Measurements from ENCODE around the gene PIM3. TPM values are rescaled to one million over a fixed set of nuclear protein-coding genes. Genes with fewer than 3 reads are reported as not detected.

Gene PIM3
- total and polyA plus RNA-seq, 9 donors = 13.6 to 21.6 (median 15.6) TPM

GRCh38 chr22:49934891-49935557 is 25.5 kb upstream of the PIM3 start:
- peaks cover 63% of the 10 kb centered on the region for H3K4me1 ChIP-seq (ENCODE audit: control insufficient read depth, insufficient read depth, low read length)
- peak overlapping the region; percentile 71 for H3K27ac ChIP-seq (ENCODE audit: low read length)
- H3K27me3 ChIP-seq (ENCODE audit: control insufficient read depth, insufficient read depth, low read length) = peaks cover 2% of the 10 kb centered on the region
- H3K9me3 ChIP-seq (replicated peaks; ENCODE audit: control insufficient read depth, low read depth, low read length) = no peaks in the 10 kb centered on the region
- no peaks in the 10 kb centered on the region for H3K36me3 ChIP-seq (ENCODE audit: control insufficient read depth, insufficient read depth, low read length)
- DNase-seq = peak; percentile 77
- peak overlapping the region; percentile 29 for H3K4me3 ChIP-seq (ENCODE audit: low read length)
- 10% methylated on average over 11 of the region's 56 CpGs for WGBS (ENCODE audit: insufficient coverage)

- H3K36me3 ChIP-seq (ENCODE audit: control insufficient read depth, insufficient read depth, low read length) = no peaks in the 10 kb centered on the region
- peaks cover under 1% of the 10 kb centered on the region for H3K27me3 ChIP-seq (ENCODE audit: control insufficient read depth, insufficient read depth, low read length)
- no peaks in the 10 kb centered on the region for H3K9me3 ChIP-seq (replicated peaks; ENCODE audit: control insufficient read depth, low read depth, low read length)
- no peak overlapping the region for H3K4me3 ChIP-seq (ENCODE audit: low read length)
- WGBS (ENCODE audit: insufficient coverage) = no CpG with 5 or more reads among the region's 16 CpGs
- DNase-seq = no peak
- H3K27ac ChIP-seq (ENCODE audit: low read length) = no peak overlapping the region
- H3K4me1 ChIP-seq (ENCODE audit: control insufficient read depth, insufficient read depth, low read length) = peaks cover 57% of the 10 kb centered on the region
Observed at GRCh38 chr22:49935561-49935960, 25.0 kb upstream of the PIM3 start.

DNA sequence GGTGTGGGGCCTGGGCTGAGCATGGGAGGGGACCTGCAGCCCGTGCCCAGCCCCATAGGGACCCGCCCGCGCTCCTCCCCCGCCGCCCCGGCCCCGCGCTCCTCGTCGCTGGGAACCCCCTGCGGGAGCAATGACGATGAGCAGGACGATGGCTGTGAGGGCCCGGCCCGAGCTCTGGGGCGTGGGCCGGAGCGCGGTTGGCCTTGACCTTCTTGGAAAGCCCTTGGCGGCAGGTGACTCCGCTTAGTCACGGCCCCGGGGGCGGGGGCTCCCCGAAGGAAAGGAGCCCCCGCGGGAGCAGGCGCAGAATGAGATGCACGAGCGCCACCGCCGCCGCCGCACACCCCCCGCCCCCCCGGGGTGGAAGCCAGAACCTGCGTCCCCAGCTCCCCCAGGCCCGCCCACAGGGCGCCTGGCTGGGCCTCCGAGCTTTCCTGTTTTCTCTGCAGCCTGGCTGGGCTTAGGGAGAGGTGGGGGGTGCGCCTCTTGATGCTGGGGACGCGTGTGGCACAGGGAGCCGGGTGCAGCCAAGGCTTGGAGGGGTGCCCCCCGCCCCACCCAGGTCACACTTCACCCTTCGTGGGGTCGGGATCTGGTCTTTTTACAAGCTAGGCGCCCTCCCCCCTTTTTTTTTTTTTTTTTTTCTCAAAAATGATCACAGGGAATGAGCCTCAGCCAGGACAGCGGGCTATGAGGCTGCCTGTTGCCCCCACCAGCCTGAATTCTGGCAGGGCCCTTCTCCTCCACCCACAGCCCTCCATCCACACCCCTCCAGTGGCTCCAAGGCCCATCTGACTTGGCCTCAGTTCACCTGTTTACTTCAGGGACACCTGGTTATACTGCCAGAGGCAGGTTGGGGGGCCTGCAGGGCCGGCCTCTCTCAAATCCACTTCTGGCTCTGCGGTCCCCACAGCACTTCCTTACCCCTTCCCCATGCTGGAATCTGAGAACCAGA is 24.3 kb upstream of the PIM3 start:
- H3K4me3 ChIP-seq (ENCODE audit: low read length) = peak overlapping the region; percentile 29
- H3K36me3 ChIP-seq (ENCODE audit: control insufficient read depth, insufficient read depth, low read length) = no peaks in the 10 kb centered on the region
- H3K4me1 ChIP-seq (ENCODE audit: control insufficient read depth, insufficient read depth, low read length) = peaks cover 50% of the 10 kb centered on the region
- DNase-seq = peak; percentile 83
- H3K27me3 ChIP-seq (ENCODE audit: control insufficient read depth, insufficient read depth, low read length) = no peaks in the 10 kb centered on the region
- peak overlapping the region; percentile 87 for H3K27ac ChIP-seq (ENCODE audit: low read length)
- whole genome bisulfite sequencing (ENCODE audit: insufficient coverage) = 3% methylated on average over 42 of the region's 52 CpGs
- H3K9me3 ChIP-seq (replicated peaks; ENCODE audit: control insufficient read depth, low read depth, low read length) = no peaks in the 10 kb centered on the region

DNA sequence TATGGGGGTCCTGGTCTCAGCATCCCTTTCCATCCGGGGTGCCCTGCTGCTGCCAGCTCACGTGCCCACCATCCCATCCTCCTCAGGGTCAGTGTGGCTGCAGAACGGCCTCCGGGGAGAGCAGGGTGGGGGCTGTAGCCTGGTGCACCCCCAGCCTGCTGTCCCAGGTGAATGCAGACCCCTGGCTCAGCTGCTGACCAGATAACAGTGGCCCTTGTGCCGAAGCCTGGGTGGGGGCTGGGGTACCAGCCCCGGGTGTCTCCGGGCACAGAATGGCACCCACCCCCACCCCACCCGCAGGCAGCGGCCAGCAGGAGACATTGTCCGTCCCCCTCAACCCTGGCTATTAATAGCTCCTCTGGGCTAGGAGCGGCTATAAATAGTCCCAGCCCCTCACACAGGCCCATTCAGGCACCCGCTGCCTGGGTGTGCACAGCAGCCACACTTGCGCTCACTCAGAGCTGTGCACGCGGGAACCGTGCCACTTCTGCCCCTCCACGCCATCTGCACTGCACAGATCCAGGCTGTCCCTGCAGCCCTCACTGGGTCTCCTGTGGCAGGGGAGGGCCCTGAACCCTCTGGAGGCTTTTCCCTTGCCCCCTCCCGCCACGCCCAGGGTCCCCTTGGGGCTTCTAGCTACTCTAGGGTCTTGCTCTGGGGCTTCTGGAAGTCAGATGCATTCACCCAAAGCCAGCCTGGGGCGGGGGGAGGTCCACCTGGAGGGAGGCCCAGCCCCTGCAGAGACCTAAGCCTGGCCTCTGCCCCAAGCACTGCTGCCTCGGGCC is 23.4 kb upstream of the PIM3 start:
- no peak overlapping the region for H3K4me3 ChIP-seq (ENCODE audit: low read length)
- peak overlapping the region; percentile 87 for H3K27ac ChIP-seq (ENCODE audit: low read length)
- peak; percentile 66 for DNase-seq
- no peaks in the 10 kb centered on the region for H3K27me3 ChIP-seq (ENCODE audit: control insufficient read depth, insufficient read depth, low read length)
- no peaks in the 10 kb centered on the region for H3K9me3 ChIP-seq (replicated peaks; ENCODE audit: control insufficient read depth, low read depth, low read length)
- H3K36me3 ChIP-seq (ENCODE audit: control insufficient read depth, insufficient read depth, low read length) = no peaks in the 10 kb centered on the region
- peaks cover 45% of the 10 kb centered on the region for H3K4me1 ChIP-seq (ENCODE audit: control insufficient read depth, insufficient read depth, low read length)
- WGBS (ENCODE audit: insufficient coverage) = 61% methylated on average over 20 of the region's 21 CpGs

- no peaks in the 10 kb centered on the region for H3K36me3 ChIP-seq (ENCODE audit: control insufficient read depth, insufficient read depth, low read length)
- H3K4me1 ChIP-seq (ENCODE audit: control insufficient read depth, insufficient read depth, low read length) = peaks cover 45% of the 10 kb centered on the region
- H3K9me3 ChIP-seq (replicated peaks; ENCODE audit: control insufficient read depth, low read depth, low read length) = no peaks in the 10 kb centered on the region
- no peak overlapping the region for H3K4me3 ChIP-seq (ENCODE audit: low read length)
- WGBS (ENCODE audit: insufficient coverage) = 72% methylated on average over 22 of the region's 27 CpGs
- H3K27ac ChIP-seq (ENCODE audit: low read length) = peak overlapping the region; percentile 87
- DNase-seq = peak; percentile 49
- no peaks in the 10 kb centered on the region for H3K27me3 ChIP-seq (ENCODE audit: control insufficient read depth, insufficient read depth, low read length)
Observed at GRCh38 chr22:49937758-49938564, 22.6 kb upstream of the PIM3 start.

- peak overlapping the region; percentile 66 for H3K27ac ChIP-seq (ENCODE audit: low read length)
- no peak overlapping the region for H3K4me3 ChIP-seq (ENCODE audit: low read length)
- DNase-seq = no peak
- no peaks in the 10 kb centered on the region for H3K36me3 ChIP-seq (ENCODE audit: control insufficient read depth, insufficient read depth, low read length)
- no peaks in the 10 kb centered on the region for H3K27me3 ChIP-seq (ENCODE audit: control insufficient read depth, insufficient read depth, low read length)
- H3K9me3 ChIP-seq (replicated peaks; ENCODE audit: control insufficient read depth, low read depth, low read length) = no peaks in the 10 kb centered on the region
- WGBS (ENCODE audit: insufficient coverage) = 72% methylated on average over 17 of the region's 19 CpGs
- H3K4me1 ChIP-seq (ENCODE audit: control insufficient read depth, insufficient read depth, low read length) = peaks cover 41% of the 10 kb centered on the region
Observed at GRCh38 chr22:49938565-49939136, 21.9 kb upstream of the PIM3 start.

- Histone ChIP-seq H3K4me3 (ENCODE audit: low read length) (no peak overlapping the region), H3K4me1 (ENCODE audit: control insufficient read depth, insufficient read depth, low read length) (peaks cover 23% of the 10 kb centered on the region), H3K9me3 (replicated peaks; ENCODE audit: control insufficient read depth, low read depth, low read length) (no peaks in the 10 kb centered on the region), H3K27me3 (ENCODE audit: control insufficient read depth, insufficient read depth, low read length) (no peaks in the 10 kb centered on the region), H3K36me3 (ENCODE audit: control insufficient read depth, insufficient read depth, low read length) (no peaks in the 10 kb centered on the region), H3K27ac (ENCODE audit: low read length) (no peak overlapping the region)
- no peak for DNase-seq
- 89% methylated on average over 15 of the region's 17 CpGs for WGBS (ENCODE audit: insufficient coverage)
Observed at GRCh38 chr22:49941507-49942316, 18.9 kb upstream of the PIM3 start.

DNA sequence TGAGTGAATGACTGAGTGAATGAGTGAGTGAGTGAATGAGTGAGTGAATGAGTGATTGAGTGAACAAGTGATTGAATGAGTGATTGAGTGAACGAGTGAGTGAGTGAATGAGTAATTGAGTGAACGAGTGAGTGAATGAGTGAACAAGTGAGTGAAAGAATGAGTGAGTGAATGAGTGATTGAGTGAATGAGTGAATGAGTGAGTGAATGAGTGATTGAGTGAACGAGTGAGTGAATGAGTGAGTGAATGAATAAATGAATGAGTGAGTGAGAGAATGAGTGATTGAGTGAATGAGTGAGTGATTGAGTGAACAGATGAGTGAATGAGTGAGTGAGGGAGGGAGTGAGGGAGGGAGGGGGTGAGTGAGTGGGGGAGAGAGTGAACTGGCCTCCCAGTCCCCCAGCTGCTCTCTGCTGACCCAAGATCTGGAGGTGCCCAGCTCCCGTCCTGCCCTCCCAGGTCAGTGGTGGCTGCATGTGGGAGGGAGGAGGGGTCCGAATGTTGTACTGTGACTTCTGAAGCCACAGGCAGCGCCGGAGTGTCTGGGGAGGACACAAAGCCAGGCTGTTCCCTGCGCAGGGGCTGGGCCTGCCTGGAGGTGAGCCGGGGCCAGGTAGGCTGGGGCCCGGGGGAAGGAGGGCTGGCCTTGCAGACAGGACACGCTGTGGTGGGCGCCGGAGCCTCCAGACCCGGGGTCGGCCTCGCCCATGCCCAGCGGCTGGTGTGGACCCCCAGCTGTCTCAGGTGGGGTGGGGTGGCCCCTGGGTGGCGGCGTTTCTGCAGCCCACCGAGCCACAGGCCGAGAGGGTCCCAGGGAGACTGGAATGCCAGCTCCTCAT is 17.8 kb upstream of the PIM3 start:
- WGBS (ENCODE audit: insufficient coverage) = 79% methylated on average over 20 of the region's 21 CpGs
- no peaks in the 10 kb centered on the region for H3K36me3 ChIP-seq (ENCODE audit: control insufficient read depth, insufficient read depth, low read length)
- H3K9me3 ChIP-seq (replicated peaks; ENCODE audit: control insufficient read depth, low read depth, low read length) = no peaks in the 10 kb centered on the region
- H3K4me3 ChIP-seq (ENCODE audit: low read length) = no peak overlapping the region
- no peaks in the 10 kb centered on the region for H3K27me3 ChIP-seq (ENCODE audit: control insufficient read depth, insufficient read depth, low read length)
- H3K27ac ChIP-seq (ENCODE audit: low read length) = no peak overlapping the region
- H3K4me1 ChIP-seq (ENCODE audit: control insufficient read depth, insufficient read depth, low read length) = peaks cover 20% of the 10 kb centered on the region
- no peak for DNase-seq
